Urinary bladder (tissue), 4 donors: ENCODE data around the gene IDE. TPM values are rescaled to one million over a fixed set of nuclear protein-coding genes. Genes with fewer than 3 reads are reported as not detected.
A peak's percentile ranks its signal among the peaks of the same experiment; 100 is the strongest.
"Not testable (repeated sequence)": the region's sequence is repeated elsewhere in the genome, so short reads cannot be mapped to it uniquely, and the experiment has no call there.

Experiments used
- DNase-seq: peaks from one replicate; pipeline ENCODE4 v3.0.0-alpha.2; 2015; ENCODE audit errors: extremely low spot score
- H3K27ac ChIP-seq: one replicate; pipeline ENCODE4 v1.5.1; 2013; ENCODE audit warnings: low read depth, mild to moderate bottlenecking, moderate library complexity
- H3K36me3 ChIP-seq: one replicate; pipeline ENCODE4 v1.6.1; 2013; ENCODE audit warnings: mild to moderate bottlenecking, moderate library complexity; ENCODE audit not compliant: insufficient read depth
- H3K4me1 ChIP-seq: one replicate; pipeline ENCODE4 v1.6.1; 2013; ENCODE audit warnings: mild to moderate bottlenecking, moderate library complexity; ENCODE audit not compliant: insufficient read depth
- H3K4me3 ChIP-seq: one replicate; pipeline ENCODE4 v1.5.1; 2013; ENCODE audit warnings: low read depth, low read length
- WGBS: extraction: QIAGEN DNeasy Blood & Tissue Kit; methylation state at CpG from one replicate; pipeline ENCODE4 v1.1.7; 2013; 5-methylcytosine and 5-hydroxymethylcytosine counted together
- polyA plus RNA-seq: library from polyadenylated mRNA; stranded (reverse); fragments of 200-250 nt; gene quantifications from one replicate; pipeline ENCODE4 v1.2.3, GENCODE V29; 2013
- total RNA-seq: library from RNA; depleted of rRNA; stranded (reverse); fragments of >200 nt; gene quantifications from one replicate; pipeline ENCODE4 v1.2.3, GENCODE V29; 2014
- donor health status: healthy with polysubstance abuse.
- donor health status: healthy.

IDE gene
- total and polyA plus RNA-seq, 2 donors, result 14.1 to 40.1 TPM

- H3K36me3 ChIP-seq, result no peaks in the 10 kb centered on the region
- peak overlapping the region; percentile 86 for H3K4me3 ChIP-seq
- H3K4me1 ChIP-seq, result no peaks in the 10 kb centered on the region
- DNase-seq, result no peak
- H3K27ac ChIP-seq, result no peak overlapping the region
- WGBS, result 9% methylated on average over 22 of the region's 22 CpGs
These were observed 812 bp upstream of the IDE start for GRCh38 chr10:92574548-92575261.

GRCh38 chr10:92573091-92573797 lies 649 bp downstream of the IDE start:
- Histone ChIP-seq H3K4me3 (peak overlapping the region; percentile 86), H3K4me1 (no peaks in the 10 kb centered on the region), H3K27ac (peak overlapping the region; percentile 90), H3K36me3 (no peaks in the 10 kb centered on the region)
- WGBS, result under 1% methylated on average over 56 of the region's 56 CpGs
- no peak for DNase-seq

GRCh38 chr10:92572362-92573090 lies 1.4 kb downstream of the IDE start:
- Histone ChIP-seq H3K27ac (no peak overlapping the region), H3K4me3 (peak overlapping the region; percentile 86), H3K36me3 (no peaks in the 10 kb centered on the region), H3K4me1 (no peaks in the 10 kb centered on the region)
- 63% methylated on average over 8 of the region's 8 CpGs for WGBS
- DNase-seq, result no peak

GRCh38 chr10:92571649-92572048 lies 2.2 kb downstream of the IDE start:
- Histone ChIP-seq H3K27ac (no peak overlapping the region), H3K4me3 (no peak overlapping the region), H3K4me1 (no peaks in the 10 kb centered on the region), H3K36me3 (no peaks in the 10 kb centered on the region)
- 42% methylated on average over 2 of the region's 2 CpGs for WGBS
- no peak for DNase-seq

GRCh38 chr10:92569663-92570062 lies 4.2 kb downstream of the IDE start:
- 97% methylated on average over 5 of the region's 5 CpGs for WGBS
- not testable (repeated sequence) for H3K36me3 ChIP-seq, H3K4me1 ChIP-seq, H3K27ac ChIP-seq, DNase-seq, H3K4me3 ChIP-seq

GRCh38 chr10:92569071-92569470 lies 4.8 kb downstream of the IDE start:
- 67% methylated on average over 2 of the region's 2 CpGs for WGBS
- no peak for DNase-seq
- H3K27ac ChIP-seq, result no peak overlapping the region
- H3K36me3 ChIP-seq, result no peaks in the 10 kb centered on the region
- H3K4me1 ChIP-seq, result no peaks in the 10 kb centered on the region
- H3K4me3 ChIP-seq, result no peak overlapping the region

- no peak for DNase-seq
- WGBS, result 84% methylated on average over 4 of the region's 4 CpGs
- Histone ChIP-seq H3K4me1 (no peaks in the 10 kb centered on the region), H3K4me3 (no peak overlapping the region), H3K27ac (no peak overlapping the region), H3K36me3 (no peaks in the 10 kb centered on the region)
These were observed 5.8 kb downstream of the IDE start for GRCh38 chr10:92567952-92568600.

- H3K27ac ChIP-seq, result no peak overlapping the region
- no peak for DNase-seq
These were observed 11.5 kb downstream of the IDE start for GRCh38 chr10:92562424-92562823.

GRCh38 chr10:92559046-92559445 lies 14.8 kb downstream of the IDE start:
- Histone ChIP-seq H3K4me3 (no peak overlapping the region), H3K36me3 (no peaks in the 10 kb centered on the region), H3K27ac (no peak overlapping the region), H3K4me1 (no peaks in the 10 kb centered on the region)
- WGBS, result 96% methylated on average over 4 of the region's 4 CpGs
- DNase-seq, result no peak

More at GRCh38 chr10:92562424-92562823, 11.5 kb downstream of the IDE start:
- H3K36me3 ChIP-seq, result no peaks in the 10 kb centered on the region
- H3K4me1 ChIP-seq, result no peaks in the 10 kb centered on the region
- H3K4me3 ChIP-seq, result no peak overlapping the region

- Histone ChIP-seq H3K27ac (no peak overlapping the region), H3K4me3 (no peak overlapping the region), H3K36me3 (peaks cover 2% of the 10 kb centered on the region), H3K4me1 (no peaks in the 10 kb centered on the region)
- DNase-seq, result no peak
- WGBS, result 98% methylated on average over 2 of the region's 2 CpGs
These were observed 19.9 kb downstream of the IDE start for GRCh38 chr10:92553959-92554358.

- 94% methylated on average over 5 of the region's 5 CpGs for WGBS
- DNase-seq, result no peak
- Histone ChIP-seq H3K4me3 (no peak overlapping the region), H3K36me3 (peaks cover 2% of the 10 kb centered on the region), H3K27ac (no peak overlapping the region), H3K4me1 (no peaks in the 10 kb centered on the region)
These were observed 21.6 kb downstream of the IDE start for GRCh38 chr10:92552310-92552709.

GRCh38 chr10:92550924-92551323 lies 23.0 kb downstream of the IDE start:
- 53% methylated on average over 2 of the region's 2 CpGs for WGBS
- no peak for DNase-seq
- Histone ChIP-seq H3K4me1 (no peaks in the 10 kb centered on the region), H3K36me3 (peaks cover 2% of the 10 kb centered on the region), H3K4me3 (no peak overlapping the region), H3K27ac (no peak overlapping the region)

GRCh38 chr10:92547676-92548075 lies 26.2 kb downstream of the IDE start:
- WGBS, result 92% methylated on average over 4 of the region's 4 CpGs
- Histone ChIP-seq H3K27ac (no peak overlapping the region), H3K4me3 (no peak overlapping the region), H3K4me1 (no peaks in the 10 kb centered on the region), H3K36me3 (no peaks in the 10 kb centered on the region)
- no peak for DNase-seq
